ENCODE data around the gene CYP2S1. TPM values are rescaled to one million over a fixed set of nuclear protein-coding genes. Genes with fewer than 3 reads are reported as not detected.
"Not testable (repeated sequence)": the region's sequence is repeated elsewhere in the genome, so short reads cannot be mapped to it uniquely, and the experiment has no call there.

The CYP2S1 gene
- total RNA-seq, 1 experiment from 2014 or later = 191 TPM

GRCh38 chr19:41192574-41193429 lies at the start of gene CYP2S1 (continued):
- TF ChIP-seq RELA (CRISPR knock-in tag; IDR thresholded peaks at IDR 0.05; ENCODE audit: borderline replicate concordance) = peak; percentile 18; the same call in 1 of the 2 replicates
- TF ChIP-seq CREB1 (CRISPR knock-in tag; IDR thresholded peaks at IDR 0.05) = no peak
- TF ChIP-seq ZNF512 (CRISPR knock-in tag; IDR thresholded peaks at IDR 0.05; ENCODE audit: borderline replicate concordance) = no peak
- no peak for TF ChIP-seq FOXP1 (CRISPR knock-in tag; IDR thresholded peaks at IDR 0.05; ENCODE audit: borderline replicate concordance)
- TF ChIP-seq SMAD4 (CRISPR knock-in tag; IDR thresholded peaks at IDR 0.05) = no peak
- TF ChIP-seq TP53 (CRISPR knock-in tag; IDR thresholded peaks at IDR 0.05) = peak; percentile 46; the same call in 1 of the 2 replicates
- TF ChIP-seq ZNF425 (CRISPR knock-in tag; conservative IDR thresholded peaks at IDR 0.05) = no peak
- peak; percentile 41; the same call in 1 of the 2 replicates for TF ChIP-seq SP1 (CRISPR knock-in tag; conservative IDR thresholded peaks at IDR 0.05)

- no peaks in the 10 kb centered on the region; the same call in 1 of the 2 replicates for H3K27me3 Mint-ChIP-seq (ENCODE audit: low read depth)
- peaks cover 7% of the 10 kb centered on the region for H3K36me3 Mint-ChIP-seq
These were observed 48.6 kb upstream of the CYP2S1 start for GRCh38 chr19:41144403-41144802.

GRCh38 chr19:41149831-41150230 lies 43.2 kb upstream of the CYP2S1 start:
- DNase-seq (ENCODE audit: low spot score) = no peak
- no peak overlapping the region for H3K27ac Mint-ChIP-seq
- H3K27me3 Mint-ChIP-seq (ENCODE audit: low read depth) = no peaks in the 10 kb centered on the region
- no peaks in the 10 kb centered on the region for H3K4me1 Mint-ChIP-seq
- no peaks in the 10 kb centered on the region for H3K36me3 Mint-ChIP-seq
- ATAC-seq = no peak
- 0 out of 2 replicates have a peak, but pooled peaks cover 6% of the 10 kb centered on the region for H3K9me3 Mint-ChIP-seq
- H3K4me3 Mint-ChIP-seq = no peak overlapping the region
- TF ChIP-seq ZNF138 (CRISPR knock-in tag; conservative IDR thresholded peaks at IDR 0.05) = no peak
- ChIA-PET CTCF (no interaction called here), POLR2A (no interaction called here)

More at GRCh38 chr19:41144403-41144802, 48.6 kb upstream of the CYP2S1 start:
- CTCF ChIA-PET = interaction anchor here (0.6 to 2.4 kb wide), 38 partner anchors 11 to 612 kb away, joined by 3 to 20 read pairs (median 4); partner anchors contain the start of genes CYP2S1, EGLN2 and RAB4B
- peak; percentile 89 for ATAC-seq
- POLR2A ChIA-PET = interaction anchor here (0.6 to 0.7 kb wide), 4 partner anchors 18 to 368 kb away, joined by 3 to 5 read pairs (median 4); no protein-coding TSS in a partner anchor
- TF ChIP-seq CBFB (CRISPR knock-in tag; IDR thresholded peaks at IDR 0.05; ENCODE audit: low read depth) = no peak
- no peak for TF ChIP-seq NR3C1 (CRISPR knock-in tag; conservative IDR thresholded peaks at IDR 0.05; ENCODE audit: low read depth)
- TF ChIP-seq CTCF (IDR thresholded peaks at IDR 0.05) = peak; percentile 75
- no peaks in the 10 kb centered on the region for H3K4me1 Mint-ChIP-seq
- no peak overlapping the region for H3K27ac Mint-ChIP-seq
- H3K9me3 Mint-ChIP-seq = peaks cover 19% of the 10 kb centered on the region
- peak; percentile 90 for DNase-seq (ENCODE audit: low spot score)
- H3K4me3 Mint-ChIP-seq = no peak overlapping the region

GRCh38 chr19:41150986-41151385 lies 42.0 kb upstream of the CYP2S1 start:
- POLR2A ChIA-PET; DNase-seq (ENCODE audit: low spot score): not testable (repeated sequence)

More at GRCh38 chr19:41150986-41151385, 42.0 kb upstream of the CYP2S1 start:
- not testable (repeated sequence) for H3K36me3 Mint-ChIP-seq; ATAC-seq; H3K4me1 Mint-ChIP-seq; H3K27ac Mint-ChIP-seq; H3K4me3 Mint-ChIP-seq; H3K27me3 Mint-ChIP-seq (ENCODE audit: low read depth)
- CTCF ChIA-PET = interaction anchor here (0.7 to 1.1 kb wide), 2 partner anchors 24 to 303 kb away, joined by 3 to 4 read pairs; no protein-coding TSS in a partner anchor
- H3K9me3 Mint-ChIP-seq = peaks cover 10% of the 10 kb centered on the region
